COLO668 (cell line): Measurements from ENCODE around the gene ICA1.
"Not testable (repeated sequence)": the region's sequence is repeated elsewhere in the genome, so short reads cannot be mapped to it uniquely, and the experiment has no call there.

Experiments used
- DNase-seq: peaks from one replicate; lab custom pipeline; 2025; ENCODE audit not compliant: unreplicated experiment; lab: John Stamatoyannopoulos, UW

The ICA1 gene

GRCh38 chr7:8261711-8262695, at the start of gene ICA1:
TSS of gene ICA1 (minus strand) at chr7:8262167. CDS start at chr7:8235926, 26,241 bp downstream.
- DNase-seq: peak; percentile 98

- no peak for DNase-seq
Observed at GRCh38 chr7:8310876-8311275, 48.9 kb upstream of the ICA1 start.

GRCh38 chr7:8305625-8306388, 43.8 kb upstream of the ICA1 start:
- no peak for DNase-seq

DNA sequence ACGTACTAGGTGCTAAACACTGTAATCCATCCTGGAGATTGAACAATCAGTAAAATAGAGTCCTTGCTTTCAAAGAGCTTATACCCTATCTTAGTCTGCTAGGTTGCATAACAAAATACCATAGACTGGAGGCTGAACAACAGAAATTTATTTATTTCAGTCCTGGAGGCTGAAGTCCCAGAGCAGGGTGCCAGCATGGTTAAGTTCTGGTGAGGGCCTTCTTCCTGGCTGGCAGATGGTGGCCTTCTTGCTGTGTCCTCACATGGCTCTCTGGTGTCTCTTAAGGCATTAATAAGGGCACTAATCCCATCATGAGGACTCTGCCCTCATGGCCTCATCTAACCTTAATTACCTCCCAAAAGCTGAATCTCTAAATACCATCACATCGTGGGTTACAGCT, 43.1 kb upstream of the ICA1 start:
- DNase-seq: no peak

DNA sequence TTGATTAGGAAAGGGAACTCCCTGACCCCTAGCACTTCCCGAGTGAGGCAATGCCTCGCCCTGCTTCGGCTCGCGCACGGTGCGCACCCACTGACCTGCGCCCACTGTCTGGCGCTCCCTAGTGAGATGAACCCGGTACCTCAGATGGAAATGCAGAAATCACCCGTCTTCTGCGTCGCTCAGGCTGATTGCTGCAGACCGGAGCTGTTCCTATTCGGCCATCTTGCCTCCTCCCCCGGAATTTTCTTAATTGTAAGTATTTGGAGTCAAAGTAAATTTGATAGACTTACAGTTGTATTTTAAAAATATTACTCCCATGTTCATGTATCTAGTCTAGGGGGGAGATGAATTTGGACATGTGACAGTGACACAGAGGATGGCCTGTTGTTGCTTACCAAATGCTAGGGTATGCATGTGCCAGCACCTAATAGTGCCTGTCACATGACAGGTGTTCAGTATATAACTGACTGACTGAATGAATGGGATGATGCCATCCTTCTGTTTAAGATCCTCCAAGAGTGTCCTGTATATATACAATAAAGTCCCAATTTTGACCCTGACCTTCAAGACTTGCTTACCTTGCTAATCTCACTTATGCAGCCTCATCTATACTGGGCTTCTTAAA, 42.0 kb upstream of the ICA1 start:
- no peak for DNase-seq

GRCh38 chr7:8297023-8297422, 35.1 kb upstream of the ICA1 start:
- not testable (repeated sequence) for DNase-seq

GRCh38 chr7:8296362-8296659, 34.3 kb upstream of the ICA1 start:
- no peak for DNase-seq

GRCh38 chr7:8295638-8296361, 33.8 kb upstream of the ICA1 start:
- peak; percentile 74 for DNase-seq

DNA sequence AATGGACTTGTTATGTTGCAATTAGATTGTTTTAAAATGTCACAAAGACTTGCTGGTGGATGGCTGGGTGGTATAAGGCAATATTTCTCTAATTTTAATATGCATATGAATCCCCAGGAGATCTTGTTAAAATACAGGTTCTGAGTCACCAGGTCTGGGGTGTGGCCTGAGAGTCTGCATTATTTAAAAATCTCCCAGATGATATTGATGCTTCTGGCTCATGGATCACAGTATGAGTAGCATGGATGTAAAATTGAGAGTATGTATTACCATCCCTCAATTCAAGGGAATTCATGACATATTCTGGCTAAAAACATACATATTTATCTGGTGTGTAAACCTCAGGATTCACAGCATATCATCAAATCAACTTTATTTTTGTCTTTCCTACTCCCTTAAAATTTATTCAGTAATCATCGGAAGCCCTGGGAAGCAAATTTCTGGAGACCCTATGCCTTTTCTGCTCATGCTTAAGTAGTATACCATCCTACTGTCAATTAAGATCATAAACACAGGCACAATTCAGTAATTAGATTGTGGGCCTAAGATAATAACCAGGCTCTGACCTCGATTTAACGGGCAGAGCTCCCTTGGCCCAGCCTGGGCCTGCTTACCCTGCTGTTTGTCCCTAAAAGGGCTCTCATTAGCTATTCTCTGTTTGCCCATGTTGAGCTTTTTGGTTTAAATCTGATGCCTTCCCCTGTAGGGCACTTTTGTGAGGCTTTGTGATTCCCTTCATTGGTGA, 29.6 kb upstream of the ICA1 start:
- DNase-seq: peak; percentile 40

DNA sequence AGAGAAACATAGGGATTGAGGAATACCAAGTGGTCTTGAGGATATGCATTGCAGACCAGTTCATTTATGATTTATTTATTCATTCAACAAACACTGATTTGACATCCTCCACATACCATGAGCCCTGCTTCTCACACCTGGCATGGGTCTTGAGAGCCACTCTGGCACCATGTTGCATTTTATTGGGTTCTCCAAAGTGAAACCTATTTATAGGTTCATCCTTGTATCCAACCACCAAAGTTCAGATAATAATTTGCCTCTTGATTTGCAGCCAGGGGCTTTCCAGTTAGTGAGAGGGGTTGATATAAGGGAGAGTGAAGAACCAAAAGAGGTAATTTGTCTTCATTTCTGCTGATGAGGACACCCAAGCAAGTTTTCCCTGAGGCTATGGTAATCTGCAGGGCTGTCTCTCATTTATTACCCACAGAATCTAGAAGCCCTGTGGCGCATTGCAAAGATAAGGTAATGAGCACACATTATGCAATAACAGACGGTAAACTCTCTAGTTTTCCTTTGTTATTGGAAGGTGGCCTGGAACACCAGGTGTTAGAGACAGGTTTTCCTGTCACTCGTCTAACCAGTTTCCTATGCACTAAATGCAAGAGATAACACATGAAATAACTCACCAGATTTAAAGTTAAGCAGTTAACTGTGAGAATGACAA, 28.8 kb upstream of the ICA1 start:
- DNase-seq: peak; percentile 84

DNA sequence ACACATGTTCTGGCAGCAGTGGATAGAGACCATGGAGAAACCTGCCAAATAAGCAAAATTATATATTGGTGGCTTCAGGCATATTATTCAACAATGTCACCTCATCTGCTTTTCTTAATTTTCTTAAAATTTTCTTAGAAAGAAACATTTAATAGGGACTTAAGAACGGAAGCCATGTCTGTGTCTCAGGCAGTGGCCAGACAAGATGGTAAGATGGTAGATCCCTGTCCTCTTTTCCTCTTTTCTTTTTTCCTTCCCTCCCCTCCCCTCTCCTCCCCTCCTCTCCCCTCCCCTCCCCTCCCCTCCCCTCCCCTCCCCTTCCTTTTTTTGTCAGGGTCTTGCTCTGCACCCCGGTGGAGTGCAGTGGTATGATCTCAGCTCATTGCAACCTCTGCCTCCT, 24.2 kb upstream of the ICA1 start:
- DNase-seq: no peak

DNA sequence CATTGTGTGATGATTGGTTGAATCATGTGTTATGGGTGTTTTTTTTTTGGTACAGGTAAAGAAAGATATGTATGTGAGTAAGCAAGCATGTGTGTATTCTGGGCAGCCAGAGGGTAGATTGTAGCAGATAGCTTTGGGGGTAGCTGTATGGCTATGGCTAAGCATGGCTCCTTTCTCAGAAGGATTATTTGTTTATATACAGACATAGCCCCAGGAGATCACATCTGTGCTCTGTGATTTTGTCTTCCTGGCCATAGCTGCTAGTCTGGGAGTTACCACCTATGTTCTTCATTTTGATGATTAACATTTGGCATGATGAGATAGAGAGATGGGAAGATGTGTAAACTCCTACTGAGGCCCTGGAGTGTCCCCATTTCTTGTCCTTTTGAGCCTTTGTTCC, 23.2 kb upstream of the ICA1 start:
- no peak for DNase-seq

- DNase-seq: no peak
Observed at GRCh38 chr7:8284606-8285005, 22.6 kb upstream of the ICA1 start.

DNA sequence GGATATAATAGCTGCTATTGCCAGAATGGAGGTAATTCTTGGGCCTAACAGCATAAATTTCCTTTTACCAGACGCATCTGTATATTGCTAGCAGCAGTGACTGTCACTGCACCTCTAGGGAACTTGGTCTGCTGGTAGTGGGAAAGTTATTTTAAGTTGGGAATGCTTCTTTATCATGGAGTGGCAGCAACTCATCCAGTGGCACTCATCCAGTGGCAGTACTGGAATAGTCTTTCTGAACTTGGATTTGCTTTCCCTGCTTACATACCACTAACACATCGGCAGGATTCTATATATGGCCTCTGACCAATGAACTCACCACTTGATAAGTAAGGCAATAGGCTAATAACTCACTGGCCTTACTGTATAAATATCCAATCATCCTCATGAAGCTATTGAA, 22.0 kb upstream of the ICA1 start:
- no peak for DNase-seq

GRCh38 chr7:8282871-8283270, 20.9 kb upstream of the ICA1 start:
- no peak for DNase-seq

GRCh38 chr7:8282162-8282561, 20.2 kb upstream of the ICA1 start:
- DNase-seq: no peak

DNA sequence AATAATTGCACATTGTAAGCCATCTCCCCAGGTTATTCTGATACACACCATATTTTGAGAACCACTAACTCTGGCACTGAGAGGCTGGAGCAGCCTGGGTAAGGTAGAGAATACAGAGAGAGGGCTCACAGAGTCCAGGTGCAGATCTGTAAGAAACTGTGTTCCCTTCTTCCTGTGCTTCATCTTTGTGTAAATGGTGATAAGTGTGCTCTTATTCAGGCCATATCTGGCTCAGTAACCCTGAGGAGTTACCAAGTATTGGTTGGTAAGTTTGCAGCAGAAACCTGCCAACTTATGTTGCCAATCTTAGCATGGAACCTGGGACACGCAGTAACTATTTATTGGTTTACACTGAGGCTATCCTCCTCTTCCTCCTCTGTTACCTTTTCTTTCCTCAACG, 16.2 kb upstream of the ICA1 start:
- DNase-seq: no peak

- no peak for DNase-seq
Observed at GRCh38 chr7:8277394-8277982, 15.5 kb upstream of the ICA1 start.

DNA sequence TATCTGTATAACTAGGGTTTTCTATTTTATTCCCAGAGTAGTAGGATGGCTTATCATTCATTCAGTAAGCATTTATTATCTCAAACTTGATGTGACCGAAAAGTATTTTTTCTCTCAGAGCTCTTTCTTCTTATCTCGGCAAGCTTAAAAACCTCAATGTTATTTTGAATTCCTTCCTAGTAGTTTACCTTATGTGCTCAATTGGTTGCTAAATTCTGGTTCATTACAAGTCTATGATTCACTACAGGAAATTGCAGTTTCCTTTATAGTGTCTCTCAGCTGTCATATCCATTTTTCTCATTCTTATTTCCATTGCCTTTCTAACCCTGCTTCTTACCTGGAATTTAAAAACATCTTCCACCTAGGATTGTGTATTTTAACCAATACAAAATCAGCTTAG, 12.6 kb upstream of the ICA1 start:
- no peak for DNase-seq

DNA sequence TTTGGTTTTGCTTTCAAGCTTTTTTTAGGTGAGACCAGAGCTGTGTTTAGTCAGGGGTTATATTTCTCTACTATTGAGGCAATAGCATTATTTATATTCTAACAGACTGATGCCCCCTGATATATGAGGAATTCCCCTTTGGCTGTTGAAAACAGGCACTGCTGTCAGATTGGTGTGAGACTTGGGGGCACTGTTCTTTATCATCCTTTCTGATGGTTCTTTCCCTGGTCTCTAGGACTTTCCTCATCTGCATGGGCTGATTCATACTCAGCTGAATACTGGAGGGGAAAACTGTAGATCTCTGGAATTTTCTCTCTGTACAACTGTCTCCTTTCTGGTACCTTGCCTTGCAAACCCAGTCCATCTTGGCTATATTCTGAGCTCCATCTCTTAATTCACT, 10.0 kb upstream of the ICA1 start:
- no peak for DNase-seq
